Keratinocyte (primary cell): Measurements from ENCODE around the gene CLBA1. TPM values are rescaled to one million over a fixed set of nuclear protein-coding genes. Genes with fewer than 3 reads are reported as not detected.

Experiments used
- DNase-seq: peaks from one replicate; pipeline ENCODE4 v3.0.0-alpha.2; 2011; ENCODE audit warnings: low read depth, missing footprints, low spot score
- FAIRE-seq: peaks from 2 replicates; lab custom pipeline; 2011; peaks lifted over from hg19 to GRCh38; lab: Jason Lieb, UNC
- H2AFZ ChIP-seq: 2 replicates; pipeline ENCODE4 v1.6.0; 2012; ENCODE audit warnings: low read length, control low read depth, inconsistent platforms; ENCODE audit not compliant: control insufficient read depth
- H3K27ac ChIP-seq: 2 replicates; pipeline ENCODE4 v1.5.1; 2011; ENCODE audit warnings: low read length; ENCODE audit not compliant: control insufficient read depth, insufficient read depth
- H3K27me3 ChIP-seq: 3 replicates; pipeline ENCODE4 v1.6.0; 2011; ENCODE audit warnings: low read length; ENCODE audit not compliant: control insufficient read depth, insufficient read depth; ENCODE audit errors: extremely low read depth
- H3K36me3 ChIP-seq, 2 experiments: 2 replicates in 1 of 2; 3 replicates in 1 of 2; pipeline ENCODE4 v1.5.1; 2011; ENCODE audit warnings: low read length in 2 of 2, mild to moderate bottlenecking in 1 of 2; ENCODE audit not compliant: control insufficient read depth in 2 of 2, insufficient read depth in 2 of 2; ENCODE audit errors: extremely low read depth in 1 of 2
- H3K4me1 ChIP-seq: 3 replicates; pipeline ENCODE4 v1.5.1; 2011; ENCODE audit warnings: low read length; ENCODE audit not compliant: control insufficient read depth, insufficient read depth; ENCODE audit errors: extremely low read depth
- H3K4me2 ChIP-seq: 3 replicates; pipeline ENCODE4 v1.6.0; 2011; ENCODE audit warnings: low read depth, low read length; ENCODE audit not compliant: control insufficient read depth, insufficient read depth; ENCODE audit errors: extremely low read depth
- H3K4me3 ChIP-seq, 3 experiments: fragments of 200-600 bp in 1 of 3; sonication (generic) in 1 of 3; 2 replicates in 2 of 3; 3 replicates in 1 of 3; pipeline ENCODE4 v1.5.1; 2011 to 2016; ENCODE audit warnings: low read length in 3 of 3, mild to moderate bottlenecking in 3 of 3, control low read depth in 2 of 3, inconsistent platforms in 1 of 3, low read depth in 1 of 3, mixed read lengths in 1 of 3, mixed run types in 1 of 3, moderate library complexity in 1 of 3; ENCODE audit not compliant: control insufficient read depth in 2 of 3, insufficient read depth in 2 of 3; ENCODE audit errors: extremely low read depth in 1 of 3
- H3K79me2 ChIP-seq: 2 replicates; pipeline ENCODE4 v1.6.0; 2012; ENCODE audit warnings: low read length; ENCODE audit not compliant: control insufficient read depth, insufficient read depth
- H3K9ac ChIP-seq: 3 replicates; pipeline ENCODE4 v1.6.0; 2011; ENCODE audit warnings: low read length; ENCODE audit not compliant: control insufficient read depth, insufficient read depth; ENCODE audit errors: extremely low read depth
- H3K9me1 ChIP-seq: 3 replicates; pipeline ENCODE4 v1.6.0; 2011; ENCODE audit warnings: low read length; ENCODE audit not compliant: control insufficient read depth, insufficient read depth; ENCODE audit errors: extremely low read depth
- H3K9me3 ChIP-seq: 2 replicates; pipeline ENCODE4 v1.5.1; 2012; ENCODE audit warnings: low read depth, low read length; ENCODE audit not compliant: control insufficient read depth
- H4K20me1 ChIP-seq: 3 replicates; pipeline ENCODE4 v1.6.0; 2011; ENCODE audit warnings: low read length; ENCODE audit not compliant: control insufficient read depth, insufficient read depth; ENCODE audit errors: extremely low read depth
- EZH2 ChIP-seq: IDR thresholded peaks from one replicate; pipeline ENCODE4 v1.6.1; 2012; ENCODE audit warnings: inconsistent platforms, mild to moderate bottlenecking, low read length, moderate library complexity
- dilution Hi-C: fragments of 300-500 bp; cut with MboI; formaldehyde crosslinking; loops from one replicate; pipeline ENCODE4 v1.7.0; 2020; ENCODE audit warnings: low sequenced_read_pairs; ENCODE audit not compliant: extremely low pct_ligation_motif_present
- polyA plus RNA-seq, 5 experiments: library from polyadenylated mRNA; depleted of rRNA in 3 of 5; stranded (reverse) in 3 of 5; stranded (forward) in 1 of 5; unstranded in 1 of 5; fragments of >200 nt; gene quantifications; 1 replicate in 1 of 5; 2 replicates in 3 of 5; 3 replicates in 1 of 5; pipeline versions ENCODE4 v1.2.1 to v1.2.3, GENCODE V29; 2011 to 2012; ENCODE audit warnings: missing spikeins in 2 of 5, low read depth in 1 of 5, low replicate concordance in 1 of 5
- TF ChIP-seq, protein P1 (sequence below), 3 experiments: IDR thresholded peaks in 1 of 3; conservative IDR thresholded peaks in 1 of 3; optimal IDR thresholded peaks in 1 of 3; 2 replicates in 2 of 3; 3 replicates in 1 of 3; pipeline versions ENCODE3 to v1.5.1; 2011; ENCODE audit warnings: low read length in 3 of 3, mild to moderate bottlenecking in 3 of 3, moderate library complexity in 2 of 3, control low read depth in 1 of 3, inconsistent platforms in 1 of 3; ENCODE audit not compliant: insufficient read depth in 2 of 3; ENCODE audit errors: extremely low read depth in 1 of 3

CLBA1 gene
- polyA plus RNA-seq, 1 donor (not counting 4 experiments of a cell fraction or from before 2014, with no cell fraction given) = 8.6 TPM

DNA sequence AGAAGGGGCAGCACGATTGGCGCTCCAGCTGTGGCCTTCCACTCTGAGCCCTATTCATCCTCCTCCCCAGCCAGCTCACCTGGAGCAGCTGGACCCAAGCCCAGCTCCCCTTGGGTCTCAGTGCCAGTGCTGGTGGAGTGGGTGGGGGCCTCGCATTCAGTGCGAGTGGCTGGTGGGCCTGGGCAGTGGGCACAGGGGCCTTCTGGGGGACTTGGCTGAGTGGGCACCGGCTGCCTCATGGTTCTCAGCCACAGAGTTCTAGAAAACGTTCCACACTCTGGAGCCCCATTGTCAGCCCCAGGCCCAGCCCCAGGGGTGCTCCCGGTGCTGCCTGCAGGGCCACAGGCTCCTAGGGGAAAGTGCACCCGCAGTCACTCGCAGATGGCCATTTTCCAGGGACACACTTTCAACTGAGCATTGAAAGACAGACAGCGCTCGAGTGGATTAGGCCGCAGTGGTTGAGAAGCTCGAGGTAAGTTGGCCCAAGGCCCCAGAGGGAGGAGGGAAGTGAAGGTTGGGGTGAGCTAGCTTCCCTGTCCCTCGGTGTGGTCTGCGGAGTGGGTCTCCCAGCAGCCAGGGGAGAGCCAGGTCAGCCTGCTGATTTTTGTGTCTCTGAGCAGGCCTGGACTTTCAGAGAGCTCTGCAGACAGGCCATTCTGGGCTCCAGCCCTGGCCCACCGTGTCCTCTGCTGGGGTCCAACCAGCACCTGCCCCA is 3.8 kb downstream of the CLBA1 start:
- Histone ChIP-seq H3K4me2 (no peak overlapping the region), H3K27me3 (no peaks in the 10 kb centered on the region), H2AFZ (no peak overlapping the region), H4K20me1 (no peaks in the 10 kb centered on the region), H3K36me3 (peaks cover 12 to 19% of the 10 kb centered on the region in 2 experiments), H3K9me1 (no peaks in the 10 kb centered on the region), H3K4me3 (no peak overlapping the region), H3K4me1 (peaks cover 7% of the 10 kb centered on the region), H3K9me3 (no peaks in the 10 kb centered on the region), H3K79me2 (peaks cover 5% of the 10 kb centered on the region), H3K9ac (no peak overlapping the region), H3K27ac (no peak overlapping the region)
- no peak for FAIRE-seq
- DNase-seq = no peak
- TF ChIP-seq EZH2 = no peak
- TF ChIP-seq, protein P1, sequence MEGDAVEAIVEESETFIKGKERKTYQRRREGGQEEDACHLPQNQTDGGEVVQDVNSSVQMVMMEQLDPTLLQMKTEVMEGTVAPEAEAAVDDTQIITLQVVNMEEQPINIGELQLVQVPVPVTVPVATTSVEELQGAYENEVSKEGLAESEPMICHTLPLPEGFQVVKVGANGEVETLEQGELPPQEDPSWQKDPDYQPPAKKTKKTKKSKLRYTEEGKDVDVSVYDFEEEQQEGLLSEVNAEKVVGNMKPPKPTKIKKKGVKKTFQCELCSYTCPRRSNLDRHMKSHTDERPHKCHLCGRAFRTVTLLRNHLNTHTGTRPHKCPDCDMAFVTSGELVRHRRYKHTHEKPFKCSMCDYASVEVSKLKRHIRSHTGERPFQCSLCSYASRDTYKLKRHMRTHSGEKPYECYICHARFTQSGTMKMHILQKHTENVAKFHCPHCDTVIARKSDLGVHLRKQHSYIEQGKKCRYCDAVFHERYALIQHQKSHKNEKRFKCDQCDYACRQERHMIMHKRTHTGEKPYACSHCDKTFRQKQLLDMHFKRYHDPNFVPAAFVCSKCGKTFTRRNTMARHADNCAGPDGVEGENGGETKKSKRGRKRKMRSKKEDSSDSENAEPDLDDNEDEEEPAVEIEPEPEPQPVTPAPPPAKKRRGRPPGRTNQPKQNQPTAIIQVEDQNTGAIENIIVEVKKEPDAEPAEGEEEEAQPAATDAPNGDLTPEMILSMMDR (optimal IDR thresholded peaks at IDR 0.05 in 1 of 3, IDR thresholded peaks at IDR 0.05 in 1 of 3, conservative IDR thresholded peaks at IDR 0.05 in 1 of 3; ENCODE audit: extremely low read depth in 1 of 3, insufficient read depth in 2 of 3, low read length in 3 of 3) = no peak
- dilution Hi-C loops = no loop called here

DNA sequence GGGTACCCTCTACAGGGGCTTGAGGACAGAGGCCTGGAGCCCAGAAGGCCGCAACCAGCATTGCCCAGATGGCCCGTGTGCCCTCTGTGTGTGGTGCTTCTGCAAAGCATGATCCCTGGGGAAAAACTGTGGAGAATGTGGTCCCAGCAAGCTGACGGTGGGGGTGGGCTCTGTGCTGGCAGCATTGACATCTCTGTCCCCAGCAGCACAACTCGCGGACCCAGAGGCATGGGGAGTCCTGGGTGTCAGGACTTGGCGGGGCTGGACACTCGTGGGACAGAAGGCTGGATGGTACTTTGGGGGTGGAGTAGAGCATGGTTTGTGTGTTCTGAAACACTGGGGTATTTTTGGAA is 4.3 kb downstream of the CLBA1 start:
- Histone ChIP-seq H3K4me1 (peaks cover 7% of the 10 kb centered on the region), H3K4me2 (no peak overlapping the region), H3K27ac (no peak overlapping the region), H3K79me2 (peaks cover 5% of the 10 kb centered on the region), H4K20me1 (no peaks in the 10 kb centered on the region), H2AFZ (no peak overlapping the region), H3K9me3 (no peaks in the 10 kb centered on the region), H3K4me3 (no peak overlapping the region), H3K27me3 (no peaks in the 10 kb centered on the region), H3K9me1 (no peaks in the 10 kb centered on the region), H3K36me3 (peaks cover 15 to 22% of the 10 kb centered on the region in 2 experiments), H3K9ac (no peak overlapping the region)
- no peak for TF ChIP-seq EZH2
- TF ChIP-seq, protein P1 (optimal IDR thresholded peaks at IDR 0.05 in 1 of 3, IDR thresholded peaks at IDR 0.05 in 1 of 3, conservative IDR thresholded peaks at IDR 0.05 in 1 of 3; ENCODE audit: extremely low read depth in 1 of 3, insufficient read depth in 2 of 3, low read length in 3 of 3) = no peak
- FAIRE-seq = no peak
- DNase-seq = no peak
- dilution Hi-C loops = no loop called here
